HepG2 (cell line): Measurements from ENCODE around the gene CCDC82. TPM values are rescaled to one million over a fixed set of nuclear protein-coding genes. Genes with fewer than 3 reads are reported as not detected.
"Not testable (repeated sequence)": the region's sequence is repeated elsewhere in the genome, so short reads cannot be mapped to it uniquely, and the experiment has no call there.

Experiments
- ATAC-seq: fragments of 200-7000 bp; cut with Tn5 transposase; 3 replicates; pipeline ENCODE4 v1.9.1; 2020; ENCODE audit warnings: mild to moderate bottlenecking, moderate library complexity
- BruUV-seq: library from RNA; stranded (reverse); fragments of 400-500 nt; replicated peaks from 2 replicates; lab custom pipeline; 2021; lab: Mats Ljungman, UMichigan
- CTCF ChIA-PET: fragments of 300-600 bp; formaldehyde crosslinking; extraction: SDS; loops from one replicate; lab custom pipeline; 2021; ENCODE audit warnings: low total read pairs, inconsistent platforms, low intra/inter-chr PET ratio; lab: Yijun Ruan, JAX
- POLR2A ChIA-PET: fragments of 350-600 bp; sonication (Branson Sonifier 250); formaldehyde crosslinking; loops from one replicate; lab custom pipeline; 2020; ENCODE audit warnings: antibody characterized with exemption, inconsistent platforms; lab: Yijun Ruan, JAX
- DNase-seq: peaks from one replicate; pipeline ENCODE4 v3.0.0-alpha.2; 2015; ENCODE audit warnings: low spot score
- FAIRE-seq: peaks from 3 replicates; lab custom pipeline; 2011; peaks lifted over from hg19 to GRCh38; lab: Jason Lieb, UNC
- H2AFZ ChIP-seq: one replicate; pipeline ENCODE4 v1.6.1; 2011; ENCODE audit warnings: low read length, inconsistent platforms
- H3K27ac ChIP-seq: fragments of 300-600 bp; 3 replicates; pipeline ENCODE4 v1.8.0; 2011; ENCODE audit warnings: mixed run types, mild to moderate bottlenecking, mixed read lengths, low read length, inconsistent platforms; ENCODE audit not compliant: insufficient read depth; ENCODE audit errors: extremely low read length
- H3K27me3 ChIP-seq, 2 experiments: fragments of 200-600 bp in 1 of 2; 2 replicates in 1 of 2; 3 replicates in 1 of 2; pipeline versions ENCODE4 v1.6.0 to v1.8.0; 2011; ENCODE audit warnings: low read length in 2 of 2, mild to moderate bottlenecking in 2 of 2, moderate library complexity in 2 of 2, inconsistent platforms in 1 of 2; ENCODE audit not compliant: insufficient read depth in 2 of 2, control insufficient read depth in 1 of 2
- H3K36me3 ChIP-seq, 2 experiments: fragments of 200-600 bp in 1 of 2; replicated peaks in 1 of 2; 2 replicates in 1 of 2; 3 replicates in 1 of 2; pipeline versions ENCODE4 v1.5.1 to v1.8.0; 2011; ENCODE audit warnings: low read length in 2 of 2, inconsistent platforms in 1 of 2; ENCODE audit not compliant: insufficient read depth in 2 of 2, control insufficient read depth in 1 of 2
- H3K4me1 ChIP-seq: 2 replicates; pipeline ENCODE4 v1.5.1; 2012; ENCODE audit warnings: low read length, inconsistent platforms; ENCODE audit not compliant: insufficient read depth
- H3K4me2 ChIP-seq: 2 replicates; pipeline ENCODE4 v1.6.0; 2011; ENCODE audit warnings: low read depth, low read length, inconsistent platforms
- H3K4me3 ChIP-seq, 3 experiments: fragments of 200-600 bp in 1 of 3; sonication (generic), shearing (Covaris generic) in 1 of 3; replicated peaks in 1 of 3; 2 replicates each; pipeline ENCODE4 v1.5.1; 2011 to 2016; ENCODE audit warnings: low read length in 3 of 3, inconsistent platforms in 2 of 3, low read depth in 2 of 3, mild to moderate bottlenecking in 2 of 3, control low read depth in 1 of 3, mixed read lengths in 1 of 3; ENCODE audit not compliant: insufficient read depth in 1 of 3
- H3K79me2 ChIP-seq: one replicate; pipeline ENCODE4 v1.6.1; 2011; ENCODE audit warnings: low read length, inconsistent platforms; ENCODE audit not compliant: insufficient read depth
- H3K9ac ChIP-seq: 2 replicates; pipeline ENCODE4 v1.6.0; 2011; ENCODE audit warnings: mild to moderate bottlenecking, low read depth, low read length, inconsistent platforms; ENCODE audit not compliant: insufficient read depth
- H3K9me3 ChIP-seq: 2 replicates; pipeline ENCODE4 v1.5.1; 2012; ENCODE audit warnings: mild to moderate bottlenecking, low read length
- H4K20me1 ChIP-seq: 2 replicates; pipeline ENCODE4 v1.6.0; 2011; ENCODE audit warnings: inconsistent platforms, mild to moderate bottlenecking, low read length, moderate library complexity; ENCODE audit not compliant: insufficient read depth
- GMEB2 ChIP-seq: IDR thresholded peaks from 2 replicates; pipeline ENCODE4 v1.6.1; 2016; ENCODE audit warnings: missing biosample characterization, missing genetic modification reagents, low read depth
- HMGA1 ChIP-seq: sonication (generic); formaldehyde crosslinking; conservative IDR thresholded peaks from 2 replicates; pipeline ENCODE4 v1.4.0; 2020; ENCODE audit warnings: missing genetic modification reagents
- HOMEZ ChIP-seq: IDR thresholded peaks from 2 replicates; pipeline ENCODE4 v1.6.1; 2016; ENCODE audit warnings: low read depth
- HOXA3 ChIP-seq: sonication (generic); formaldehyde crosslinking; IDR thresholded peaks from 2 replicates; pipeline ENCODE4 v1.5.0; 2020; ENCODE audit warnings: missing genetic modification reagents
- SALL2 ChIP-seq: sonication (generic); formaldehyde crosslinking; IDR thresholded peaks from 2 replicates; pipeline ENCODE4 v1.8.1; 2023; ENCODE audit warnings: mild to moderate bottlenecking, missing genetic modification reagents, inconsistent platforms
- SP1 ChIP-seq, 2 experiments: fragments of 450-650 bp in 1 of 2; sonication (generic) in 1 of 2; formaldehyde crosslinking in 1 of 2; IDR thresholded peaks; 2 replicates each; pipeline versions ENCODE4 v1.4.0 to v1.6.1; 2016 to 2020; ENCODE audit warnings: missing genetic modification reagents in 1 of 2
- WGBS: methylation state at CpG from one replicate; pipeline ENCODE4 v1.1.6; 2017; ENCODE audit warnings: low lambda C conversion rate; 5-methylcytosine and 5-hydroxymethylcytosine counted together
- in situ Hi-C: cut with HindIII; loops from 2 replicates; pipeline ENCODE4 v1.10.0; 2017; ENCODE audit warnings: low pct_unique_long_range_greater_than_20kb; ENCODE audit not compliant: extremely low pct_ligation_motif_present
- intact Hi-C: fragments of 100-400 bp; cut with micrococcal nuclease; formaldehyde crosslinking; loops from one replicate; pipeline ENCODE4 v1.10.0; 2022; ENCODE audit not compliant: unreplicated experiment
- polyA plus RNA-seq, 8 experiments: library from polyadenylated mRNA; depleted of rRNA in 3 of 8; stranded (reverse) in 7 of 8; unstranded in 1 of 8; fragments of >200 nt; fragmentation: Illumina TruSeq in 4 of 8; extraction: Trizol in 4 of 8; gene quantifications; 2 replicates each; pipeline versions ENCODE4 v1.2.1 to v1.2.3, GENCODE V29; 2011 to 2016; ENCODE audit warnings: low read depth in 4 of 8, missing spikeins in 1 of 8, mixed read lengths in 1 of 8; ENCODE audit not compliant: insufficient read depth in 1 of 8
- total RNA-seq, 5 experiments: library from RNA; depleted of rRNA; stranded (reverse); fragments of >200 nt; fragmentation: Illumina TruSeq; extraction: Trizol; gene quantifications; 2 replicates each; pipeline ENCODE4 v1.2.3, GENCODE V29; 2016; ENCODE audit warnings: low read depth in 1 of 5

CCDC82 gene
- total and polyA plus RNA-seq, 2 of the 13 experiments (the other 11 are each of a cell fraction or from before 2014, with no cell fraction given), result 19.7 to 25.7 TPM

GRCh38 chr11:96411412-96411811 lies 21.7 kb upstream of the CCDC82 start:
- BruUV-seq, H3K27ac ChIP-seq, intact Hi-C loops, H3K36me3 ChIP-seq, H3K9me3 ChIP-seq, in situ Hi-C loops, H3K27me3 ChIP-seq, H4K20me1 ChIP-seq, DNase-seq, H2AFZ ChIP-seq, H3K9ac ChIP-seq, POLR2A ChIA-PET, FAIRE-seq, H3K4me3 ChIP-seq, H3K4me2 ChIP-seq, CTCF ChIA-PET, H3K79me2 ChIP-seq, ATAC-seq: not testable (repeated sequence)
- H3K4me1 ChIP-seq, result peaks cover 26% of the 10 kb centered on the region
- TF ChIP-seq HOXA3 (CRISPR knock-in tag), result peak; percentile 10; the same call in 1 of the 2 replicates
- 76% methylated on average over 18 of the region's 18 CpGs for WGBS

- Histone ChIP-seq H3K4me1 (no peaks in the 10 kb centered on the region), H3K9me3 (no peaks in the 10 kb centered on the region), H3K9ac (no peak overlapping the region), H3K4me2 (no peak overlapping the region), H4K20me1 (no peaks in the 10 kb centered on the region), H2AFZ (no peak overlapping the region), H3K36me3 (no peaks in the 10 kb centered on the region), H3K79me2 (no peaks in the 10 kb centered on the region), H3K27me3 (no peaks in the 10 kb centered on the region), H3K4me3 (no peak overlapping the region), H3K27ac (no peak overlapping the region)
- POLR2A ChIA-PET, result no interaction called here
- WGBS, result 15% methylated on average over 1 of the region's 1 CpG
- FAIRE-seq (no peak), ATAC-seq (no peak), DNase-seq (no peak)
- TF ChIP-seq HOMEZ (CRISPR knock-in tag), result no peak
- TF ChIP-seq GMEB2, result no peak
- no peak for TF ChIP-seq SALL2
- TF ChIP-seq HMGA1 (CRISPR knock-in tag), result no peak
- TF ChIP-seq SP1 (IDR thresholded peaks at IDR 0.05), result no peak
- no peak for TF ChIP-seq SP1 (CRISPR knock-in tag; IDR thresholded peaks at IDR 0.05)
- CTCF ChIA-PET, result no interaction called here
- no TSS peak for BruUV-seq
- intact Hi-C loops, result no loop called here
- in situ Hi-C loops, result no loop called here
Observed at GRCh38 chr11:96400697-96401096, 11.0 kb upstream of the CCDC82 start.
